ELF-1 (cell line): ENCODE data around the gene C1orf56.
A peak's percentile ranks its signal among the peaks of the same experiment; 100 is the strongest.

Source experiments
- DNase-seq: peaks from one replicate; pipeline ENCODE4 v3.0.0-alpha.2; 2016; ENCODE audit warnings: low read depth, low spot score

C1orf56 gene

GRCh38 chr1:151047591-151047924 is at the start of gene C1orf56:
Gene C1orf56, plus strand, starts transcription at chr1:151047751. Its CDS starts 97 bp downstream, at chr1:151047848.
- DNase-seq, result peak; percentile 84

GRCh38 chr1:150997949-150998348 is 49.6 kb upstream of the C1orf56 start:
- DNase-seq, result no peak

GRCh38 chr1:150999051-150999674 is 48.4 kb upstream of the C1orf56 start:
- no peak for DNase-seq

GRCh38 chr1:150999926-151000325 is 47.6 kb upstream of the C1orf56 start:
- DNase-seq, result no peak

- no peak for DNase-seq
Observed at GRCh38 chr1:151000408-151000807, 47.1 kb upstream of the C1orf56 start.

- no peak for DNase-seq
Observed at GRCh38 chr1:151001602-151002001, 45.9 kb upstream of the C1orf56 start.

GRCh38 chr1:151002051-151002450 is 45.5 kb upstream of the C1orf56 start:
- DNase-seq, result no peak

GRCh38 chr1:151002611-151003010 is 44.9 kb upstream of the C1orf56 start:
- no peak for DNase-seq

- DNase-seq, result no peak
Observed at GRCh38 chr1:151003180-151003579, 44.4 kb upstream of the C1orf56 start.

- no peak for DNase-seq
Observed at GRCh38 chr1:151005729-151006319, 41.7 kb upstream of the C1orf56 start.

GRCh38 chr1:151006327-151007052 is 41.1 kb upstream of the C1orf56 start, which contains the start of gene MINDY1:
Gene MINDY1, minus strand, starts transcription at chr1:151006902. Its CDS starts 4,285 bp downstream, at chr1:151002617.
- DNase-seq, result peak; percentile 91

- DNase-seq, result no peak
Observed at GRCh38 chr1:151007853-151008243, 39.7 kb upstream of the C1orf56 start.

GRCh38 chr1:151008244-151009205 is 39.0 kb upstream of the C1orf56 start, which contains the start of gene PRUNE1:
Gene PRUNE1, plus strand, starts transcription at chr1:151008449. Its CDS starts 184 bp downstream, at chr1:151008633.
- peak; percentile 96 for DNase-seq

- DNase-seq, result no peak
Observed at GRCh38 chr1:151009206-151009587, 38.4 kb upstream of the C1orf56 start.

- no peak for DNase-seq
Observed at GRCh38 chr1:151009674-151010345, 37.7 kb upstream of the C1orf56 start.

GRCh38 chr1:151010346-151010726 is 37.2 kb upstream of the C1orf56 start:
- no peak for DNase-seq

- DNase-seq, result no peak
Observed at GRCh38 chr1:151011154-151011850, 36.2 kb upstream of the C1orf56 start.

- no peak for DNase-seq
Observed at GRCh38 chr1:151012684-151013471, 34.7 kb upstream of the C1orf56 start.

- no peak for DNase-seq
Observed at GRCh38 chr1:151013518-151013917, 34.0 kb upstream of the C1orf56 start.
